Right forelimb (tissue), 1 donor: Measurements from ENCODE around the gene TMEM89.
A peak's percentile ranks its signal among the peaks of the same experiment; 100 is the strongest.

Experiments used
- DNase-seq: peaks from one replicate; pipeline ENCODE4 v3.0.0-alpha.2; 2018

The TMEM89 gene

GRCh38 chr3:48621461-48621869, at the start of gene TMEM89:
Gene TMEM89 (minus strand): TSS chr3:48621769. CDS start chr3:48621756, 13 bp downstream.
- no peak for DNase-seq

- no peak for DNase-seq
These were observed 43.4 kb upstream of the TMEM89 start for GRCh38 chr3:48664929-48665328.

- no peak for DNase-seq
These were observed 42.7 kb upstream of the TMEM89 start for GRCh38 chr3:48664313-48664644.

GRCh38 chr3:48663489-48664312, 42.1 kb upstream of the TMEM89 start:
- peak; percentile 89 for DNase-seq

- DNase-seq = peak; percentile 77
These were observed 41.4 kb upstream of the TMEM89 start, which contains the start of gene CELSR3 for GRCh38 chr3:48662753-48663488. Gene CELSR3 (minus strand): TSS chr3:48662886. CDS start chr3:48662634, 252 bp downstream.

GRCh38 chr3:48662145-48662752, 40.7 kb upstream of the TMEM89 start:
- DNase-seq = no peak

GRCh38 chr3:48661501-48662144, 40.1 kb upstream of the TMEM89 start:
- DNase-seq = peak; percentile 89

- DNase-seq = no peak
These were observed 39.3 kb upstream of the TMEM89 start for GRCh38 chr3:48660800-48661400.

GRCh38 chr3:48656841-48657281, 35.3 kb upstream of the TMEM89 start:
- no peak for DNase-seq

- peak; percentile 85 for DNase-seq
These were observed 34.7 kb upstream of the TMEM89 start for GRCh38 chr3:48656061-48656840.

GRCh38 chr3:48655606-48656005, 34.0 kb upstream of the TMEM89 start:
- DNase-seq = no peak

- DNase-seq = no peak
These were observed 33.5 kb upstream of the TMEM89 start for GRCh38 chr3:48655063-48655462.

- DNase-seq = no peak
These were observed 31.6 kb upstream of the TMEM89 start for GRCh38 chr3:48652923-48653715.

- DNase-seq = no peak
These were observed 30.2 kb upstream of the TMEM89 start for GRCh38 chr3:48651771-48652170.

- DNase-seq = no peak
These were observed 29.2 kb upstream of the TMEM89 start for GRCh38 chr3:48650723-48651122.

- no peak for DNase-seq
These were observed 26.8 kb upstream of the TMEM89 start for GRCh38 chr3:48648188-48648850.

GRCh38 chr3:48647714-48648113, 26.1 kb upstream of the TMEM89 start:
- no peak for DNase-seq

GRCh38 chr3:48644898-48645760, 23.6 kb upstream of the TMEM89 start:
- DNase-seq = no peak

GRCh38 chr3:48642605-48643004, 21.0 kb upstream of the TMEM89 start:
- DNase-seq = no peak
